Fibroblast of pulmonary artery (primary cell): ENCODE results near the gene UNC5A.

Source experiments
- DNase-seq: peaks from one replicate; pipeline ENCODE4 v3.0.0-alpha.2; 2010; ENCODE audit warnings: low read depth
- H3K4me3 ChIP-seq: replicated peaks from 2 replicates; pipeline ENCODE4 v1.5.1; 2011; ENCODE audit warnings: low read depth, mild to moderate bottlenecking, control low read depth, low read length, moderate library complexity
- TF ChIP-seq, protein P1 (sequence below): IDR thresholded peaks from 2 replicates; pipeline ENCODE4 v1.5.1; 2011; ENCODE audit warnings: mild to moderate bottlenecking, control low read depth, low read length, inconsistent platforms; ENCODE audit errors: missing control alignments

The UNC5A gene

GRCh38 chr5:176784218-176785165 lies 25.9 kb upstream of the UNC5A start:
- H3K4me3 ChIP-seq, result no peak overlapping the region
- TF ChIP-seq, protein P1, sequence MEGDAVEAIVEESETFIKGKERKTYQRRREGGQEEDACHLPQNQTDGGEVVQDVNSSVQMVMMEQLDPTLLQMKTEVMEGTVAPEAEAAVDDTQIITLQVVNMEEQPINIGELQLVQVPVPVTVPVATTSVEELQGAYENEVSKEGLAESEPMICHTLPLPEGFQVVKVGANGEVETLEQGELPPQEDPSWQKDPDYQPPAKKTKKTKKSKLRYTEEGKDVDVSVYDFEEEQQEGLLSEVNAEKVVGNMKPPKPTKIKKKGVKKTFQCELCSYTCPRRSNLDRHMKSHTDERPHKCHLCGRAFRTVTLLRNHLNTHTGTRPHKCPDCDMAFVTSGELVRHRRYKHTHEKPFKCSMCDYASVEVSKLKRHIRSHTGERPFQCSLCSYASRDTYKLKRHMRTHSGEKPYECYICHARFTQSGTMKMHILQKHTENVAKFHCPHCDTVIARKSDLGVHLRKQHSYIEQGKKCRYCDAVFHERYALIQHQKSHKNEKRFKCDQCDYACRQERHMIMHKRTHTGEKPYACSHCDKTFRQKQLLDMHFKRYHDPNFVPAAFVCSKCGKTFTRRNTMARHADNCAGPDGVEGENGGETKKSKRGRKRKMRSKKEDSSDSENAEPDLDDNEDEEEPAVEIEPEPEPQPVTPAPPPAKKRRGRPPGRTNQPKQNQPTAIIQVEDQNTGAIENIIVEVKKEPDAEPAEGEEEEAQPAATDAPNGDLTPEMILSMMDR, result no peak
- peak; percentile 82 for DNase-seq

DNA sequence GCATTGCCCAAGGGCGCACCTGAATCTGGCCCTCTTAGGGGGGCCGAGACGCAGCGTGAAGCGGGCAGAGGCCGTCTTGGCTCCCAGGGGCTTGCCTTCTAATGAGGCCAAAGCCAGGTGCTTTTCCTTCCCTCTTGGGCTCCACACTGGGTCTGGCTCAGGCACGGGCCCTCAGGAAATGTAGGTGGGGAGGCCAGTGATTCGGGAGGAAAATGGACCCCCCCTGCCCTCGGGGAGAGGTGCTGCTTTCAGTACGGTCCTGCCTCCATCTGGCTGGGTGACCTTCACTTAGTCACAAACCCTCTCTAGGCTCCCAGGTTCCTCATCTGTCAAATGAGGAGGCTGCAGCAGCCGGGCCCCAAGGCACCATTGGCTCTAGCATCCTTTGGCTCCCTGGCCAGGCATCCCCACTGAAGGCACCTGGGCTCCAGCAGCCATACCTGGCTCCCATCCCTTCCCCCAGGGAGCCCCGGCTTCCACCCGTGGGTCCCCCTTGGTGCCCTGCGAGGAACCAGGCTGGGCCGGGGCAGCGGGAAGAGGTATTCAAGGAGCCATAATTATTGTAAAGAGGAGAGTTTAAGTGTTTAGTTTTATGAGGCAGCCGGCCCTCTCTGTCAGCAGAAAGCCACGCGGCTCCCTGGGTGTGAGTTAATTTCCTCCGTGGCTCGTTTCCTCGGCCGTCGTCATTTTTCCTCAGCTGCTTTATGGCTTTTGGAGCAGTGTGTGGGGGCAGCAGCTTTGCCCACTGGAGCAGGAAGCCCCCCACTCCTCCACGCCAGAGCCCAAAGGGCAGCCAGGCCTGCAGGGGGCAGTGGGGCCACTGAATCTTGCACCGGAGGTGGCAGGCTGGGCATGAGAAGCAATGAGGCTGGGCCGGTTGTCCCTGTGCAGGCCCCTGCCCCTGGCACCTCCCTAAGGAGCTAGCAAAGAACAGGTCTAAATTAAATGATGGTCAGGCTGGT lies 24.9 kb upstream of the UNC5A start:
- no peak overlapping the region for H3K4me3 ChIP-seq

GRCh38 chr5:176787676-176788075 lies 22.7 kb upstream of the UNC5A start:
- H3K4me3 ChIP-seq, result no peak overlapping the region
- DNase-seq, result no peak
- TF ChIP-seq, protein P1, result no peak

More for the DNA sequence above, 24.9 kb upstream of the UNC5A start:
- DNase-seq, result no peak
- TF ChIP-seq, protein P1, result no peak

GRCh38 chr5:176788091-176788490 lies 22.3 kb upstream of the UNC5A start:
- TF ChIP-seq, protein P1, result no peak
- no peak overlapping the region for H3K4me3 ChIP-seq
- DNase-seq, result no peak

DNA sequence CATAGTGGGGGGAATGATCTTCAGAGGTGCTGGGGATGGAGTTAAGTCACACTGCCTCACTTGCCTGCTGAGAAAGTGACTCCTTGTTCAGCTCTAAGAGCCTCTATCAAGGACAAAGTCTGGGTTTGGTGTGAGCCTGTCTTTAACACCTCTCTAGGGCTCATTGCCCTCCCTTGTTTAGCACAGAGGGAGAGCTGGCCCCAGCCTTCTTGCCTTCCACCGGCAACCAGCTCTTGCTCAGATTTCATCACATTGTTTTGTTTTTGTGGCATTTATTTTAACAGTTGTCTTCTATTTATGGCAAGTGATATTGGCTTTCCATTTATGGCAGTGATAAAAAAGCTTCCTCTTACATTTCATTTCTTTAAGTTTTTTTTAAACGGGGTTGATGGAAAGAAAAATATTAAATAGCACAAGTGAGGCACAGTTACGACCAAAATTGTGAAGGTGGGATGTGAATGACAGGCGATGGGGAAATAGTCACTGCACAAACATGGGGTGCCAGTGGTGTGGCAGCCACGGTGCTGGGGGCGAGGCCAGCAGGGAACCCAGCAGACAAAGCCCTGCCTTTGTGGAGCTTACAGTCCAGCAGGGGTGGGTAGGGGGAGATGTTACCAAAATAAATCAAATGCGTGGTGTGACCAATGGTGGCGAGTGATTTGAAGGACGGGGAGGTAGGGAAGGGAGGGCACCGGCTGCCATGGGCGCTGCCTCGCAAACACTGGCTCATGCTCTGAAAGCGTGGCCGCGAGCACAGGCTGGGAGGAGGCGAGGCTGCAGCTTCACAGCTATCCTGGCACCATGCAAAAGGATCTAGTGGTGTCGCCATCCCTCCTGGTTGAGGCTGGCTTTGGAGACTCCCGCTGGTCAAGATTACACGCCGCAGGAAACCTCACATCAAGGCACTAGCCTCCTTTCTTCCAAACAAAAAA lies 21.2 kb upstream of the UNC5A start:
- TF ChIP-seq, protein P1, result no peak
- no peak for DNase-seq
- no peak overlapping the region for H3K4me3 ChIP-seq
